Fibroblast of lung (primary cell): ENCODE measurements around the gene AKT2. TPM values are rescaled to one million over a fixed set of nuclear protein-coding genes. Genes with fewer than 3 reads are reported as not detected.

Experiments
- DNase-seq, 2 donors: peaks; one replicate each; pipeline versions ENCODE4 v3.0.0 to v3.0.0-alpha.2; 2010; ENCODE audit warnings: low read depth in 2 of 2
- H2AFZ ChIP-seq: 2 replicates; pipeline ENCODE4 v1.5.1; 2012; ENCODE audit warnings: low read length, control low read depth, inconsistent platforms
- H3K27ac ChIP-seq: 2 replicates; pipeline ENCODE4 v1.5.1; 2011; ENCODE audit warnings: low read length, control low read depth; ENCODE audit not compliant: insufficient read depth
- H3K27me3 ChIP-seq: 2 replicates; pipeline ENCODE4 v1.5.1; 2011; ENCODE audit warnings: mild to moderate bottlenecking, low read length; ENCODE audit not compliant: control insufficient read depth, insufficient read depth
- H3K36me3 ChIP-seq: 2 replicates; pipeline ENCODE4 v1.5.1; 2011; ENCODE audit warnings: low read length; ENCODE audit not compliant: control insufficient read depth, insufficient read depth
- H3K4me1 ChIP-seq: 2 replicates; pipeline ENCODE4 v1.5.1; 2011; ENCODE audit warnings: low read length; ENCODE audit not compliant: control insufficient read depth, insufficient read depth; ENCODE audit errors: extremely low read depth
- H3K4me2 ChIP-seq: 2 replicates; pipeline ENCODE4 v1.5.1; 2011; ENCODE audit warnings: low read length, control low read depth; ENCODE audit not compliant: insufficient read depth; ENCODE audit errors: extremely low read depth
- H3K4me3 ChIP-seq, 4 experiments: fragments of 200-600 bp in 1 of 4; sonication (generic) in 1 of 4; replicated peaks in 1 of 4; 2 replicates each; pipeline ENCODE4 v1.5.1; 2011 to 2016; ENCODE audit warnings: low read length in 4 of 4, low read depth in 3 of 4, mild to moderate bottlenecking in 3 of 4, control low read depth in 2 of 4, inconsistent platforms in 1 of 4, mixed read lengths in 1 of 4; ENCODE audit not compliant: insufficient read depth in 1 of 4; ENCODE audit errors: control extremely low read depth in 1 of 4
- H3K79me2 ChIP-seq: 2 replicates; pipeline ENCODE4 v1.5.1; 2012; ENCODE audit warnings: mild to moderate bottlenecking, low read length, inconsistent platforms; ENCODE audit not compliant: control insufficient read depth, insufficient read depth
- H3K9ac ChIP-seq: 2 replicates; pipeline ENCODE4 v1.5.1; 2011; ENCODE audit warnings: mild to moderate bottlenecking, low read length, control low read depth; ENCODE audit not compliant: insufficient read depth
- H3K9me3 ChIP-seq: 2 replicates; pipeline ENCODE4 v1.5.1; 2012; ENCODE audit warnings: low read depth, low read length; ENCODE audit not compliant: control insufficient read depth, insufficient read depth
- H4K20me1 ChIP-seq: 2 replicates; pipeline ENCODE4 v1.5.1; 2011; ENCODE audit warnings: low read length; ENCODE audit not compliant: control insufficient read depth, insufficient read depth; ENCODE audit errors: extremely low read depth
- CTCF ChIP-seq, 2 donors: IDR thresholded peaks in 1 of 2; conservative IDR thresholded peaks in 1 of 2; 1 replicate in 1 of 2; 2 replicates in 1 of 2; pipeline ENCODE4 v1.5.1; 2011 to 2012; ENCODE audit warnings: low read length in 2 of 2, control low read depth in 1 of 2, inconsistent platforms in 1 of 2, low read depth in 1 of 2, mild to moderate bottlenecking in 1 of 2
- EZH2 ChIP-seq: IDR thresholded peaks from 2 replicates; pipeline ENCODE4 v1.5.1; 2012; ENCODE audit warnings: low read length, control low read depth, mild to moderate bottlenecking; ENCODE audit errors: missing control alignments
- polyA plus RNA-seq, 2 donors: library from polyadenylated mRNA; depleted of rRNA in 1 of 2; stranded (reverse) in 1 of 2; unstranded in 1 of 2; fragments of >200 nt; gene quantifications; 2 replicates each; pipeline ENCODE4 v1.2.1, GENCODE V29; 2011 to 2012; ENCODE audit warnings: missing spikeins in 1 of 2
- total RNA-seq: library from RNA; depleted of rRNA; stranded (reverse); fragments of >200 nt; gene quantifications from 2 replicates; pipeline ENCODE4 v1.2.1, GENCODE V29; 2014

The AKT2 gene
- total and polyA plus RNA-seq, 2 donors (not counting 1 experiment from before 2014, with no cell fraction given), result 76.0 to 81.5 TPM

GRCh38 chr19:40322951-40323615 lies 37.9 kb upstream of the AKT2 start:
- no peaks in the 10 kb centered on the region for H3K79me2 ChIP-seq
- H3K4me1 ChIP-seq, result no peaks in the 10 kb centered on the region
- no peaks in the 10 kb centered on the region for H4K20me1 ChIP-seq
- no peak overlapping the region for H3K9ac ChIP-seq
- H2AFZ ChIP-seq, result no peak overlapping the region
- DNase-seq, result no peak
- peaks cover 28% of the 10 kb centered on the region for H3K36me3 ChIP-seq
- H3K4me2 ChIP-seq, result no peak overlapping the region
- H3K27me3 ChIP-seq, result no peaks in the 10 kb centered on the region
- no peak overlapping the region for H3K4me3 ChIP-seq
- H3K27ac ChIP-seq, result no peak overlapping the region
- no peak for TF ChIP-seq CTCF (conservative IDR thresholded peaks at IDR 0.05 in 1 of 2, IDR thresholded peaks at IDR 0.05 in 1 of 2; ENCODE audit: low read depth in 1 of 2, low read length in 2 of 2)
- no peak for TF ChIP-seq EZH2
- H3K9me3 ChIP-seq, result no peaks in the 10 kb centered on the region

GRCh38 chr19:40322271-40322610 lies 37.1 kb upstream of the AKT2 start:
- Histone ChIP-seq H3K27me3 (no peaks in the 10 kb centered on the region), H3K9me3 (no peaks in the 10 kb centered on the region), H3K4me3 (no peak overlapping the region), H3K4me2 (no peak overlapping the region), H3K79me2 (no peaks in the 10 kb centered on the region), H2AFZ (no peak overlapping the region), H3K27ac (no peak overlapping the region), H3K36me3 (peaks cover 22% of the 10 kb centered on the region), H4K20me1 (no peaks in the 10 kb centered on the region), H3K4me1 (no peaks in the 10 kb centered on the region), H3K9ac (no peak overlapping the region)
- no peak for DNase-seq
- TF ChIP-seq CTCF (conservative IDR thresholded peaks at IDR 0.05 in 1 of 2, IDR thresholded peaks at IDR 0.05 in 1 of 2; ENCODE audit: low read depth in 1 of 2, low read length in 2 of 2) (no peak), EZH2 (no peak)

GRCh38 chr19:40321566-40322270 lies 36.6 kb upstream of the AKT2 start:
- Histone ChIP-seq H3K9me3 (no peaks in the 10 kb centered on the region), H3K4me3 (no peak overlapping the region), H3K27me3 (no peaks in the 10 kb centered on the region), H3K79me2 (no peaks in the 10 kb centered on the region), H4K20me1 (no peaks in the 10 kb centered on the region), H3K4me1 (no peaks in the 10 kb centered on the region), H3K36me3 (peaks cover 22% of the 10 kb centered on the region), H3K4me2 (no peak overlapping the region), H3K9ac (no peak overlapping the region), H3K27ac (no peak overlapping the region), H2AFZ (no peak overlapping the region)
- no peak for TF ChIP-seq EZH2
- no peak for TF ChIP-seq CTCF (conservative IDR thresholded peaks at IDR 0.05 in 1 of 2, IDR thresholded peaks at IDR 0.05 in 1 of 2; ENCODE audit: low read depth in 1 of 2, low read length in 2 of 2)
- DNase-seq, result no peak
